ENCODE results near the gene ZDHHC14.

DNA sequence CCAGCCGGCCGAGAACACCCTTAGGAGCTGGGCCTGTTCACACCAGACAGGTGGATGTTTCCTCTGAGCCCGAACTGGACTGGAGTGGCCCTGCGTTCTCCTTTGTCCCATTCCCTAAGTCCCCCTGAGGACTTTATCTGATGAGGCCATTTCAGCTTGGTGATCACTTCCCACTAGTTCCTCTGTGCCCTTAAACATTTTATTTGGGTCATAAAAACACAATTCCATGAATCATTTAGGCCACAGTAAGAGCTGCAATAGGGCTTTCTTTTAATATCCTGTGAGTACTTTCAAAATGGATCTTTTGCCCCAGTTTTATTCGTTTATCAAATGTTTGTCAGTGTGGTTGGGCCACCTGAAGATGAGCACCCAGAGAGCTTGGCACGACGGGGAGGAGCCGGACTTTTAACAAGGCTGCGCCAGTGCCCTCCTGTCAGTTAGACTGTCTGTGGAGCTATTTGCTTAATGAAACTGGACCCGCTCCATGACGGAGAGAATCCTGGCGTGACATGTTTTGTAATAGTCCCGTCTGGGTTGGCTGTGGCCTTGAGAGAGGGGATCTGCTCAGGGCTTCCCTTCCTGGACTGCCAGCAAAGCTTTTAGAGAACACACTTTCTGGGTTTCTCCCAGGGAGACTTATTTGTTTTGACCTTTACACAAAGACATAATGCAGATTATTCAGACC, 53.5 kb downstream of the ZDHHC14 start:
- TF ChIP-seq, protein P1, sequence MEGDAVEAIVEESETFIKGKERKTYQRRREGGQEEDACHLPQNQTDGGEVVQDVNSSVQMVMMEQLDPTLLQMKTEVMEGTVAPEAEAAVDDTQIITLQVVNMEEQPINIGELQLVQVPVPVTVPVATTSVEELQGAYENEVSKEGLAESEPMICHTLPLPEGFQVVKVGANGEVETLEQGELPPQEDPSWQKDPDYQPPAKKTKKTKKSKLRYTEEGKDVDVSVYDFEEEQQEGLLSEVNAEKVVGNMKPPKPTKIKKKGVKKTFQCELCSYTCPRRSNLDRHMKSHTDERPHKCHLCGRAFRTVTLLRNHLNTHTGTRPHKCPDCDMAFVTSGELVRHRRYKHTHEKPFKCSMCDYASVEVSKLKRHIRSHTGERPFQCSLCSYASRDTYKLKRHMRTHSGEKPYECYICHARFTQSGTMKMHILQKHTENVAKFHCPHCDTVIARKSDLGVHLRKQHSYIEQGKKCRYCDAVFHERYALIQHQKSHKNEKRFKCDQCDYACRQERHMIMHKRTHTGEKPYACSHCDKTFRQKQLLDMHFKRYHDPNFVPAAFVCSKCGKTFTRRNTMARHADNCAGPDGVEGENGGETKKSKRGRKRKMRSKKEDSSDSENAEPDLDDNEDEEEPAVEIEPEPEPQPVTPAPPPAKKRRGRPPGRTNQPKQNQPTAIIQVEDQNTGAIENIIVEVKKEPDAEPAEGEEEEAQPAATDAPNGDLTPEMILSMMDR (IDR thresholded peaks at IDR 0.05) = no peak
- TF ChIP-seq POLR2AphosphoS5 (IDR thresholded peaks at IDR 0.05) (no peak), POLR2A (IDR thresholded peaks at IDR 0.05) (no peak)
